GM18520 (cell line): ENCODE results near the gene TMC5.

Experiments
- ATAC-seq: cut with Tn5 transposase; IDR thresholded peaks from one replicate; pipeline ENCODE4 v1.9.1; 2021; ENCODE audit not compliant: unreplicated experiment

Gene TMC5

GRCh38 chr16:19505600-19506303 lies 88.1 kb downstream of the TMC5 start:
- no peak for ATAC-seq

DNA sequence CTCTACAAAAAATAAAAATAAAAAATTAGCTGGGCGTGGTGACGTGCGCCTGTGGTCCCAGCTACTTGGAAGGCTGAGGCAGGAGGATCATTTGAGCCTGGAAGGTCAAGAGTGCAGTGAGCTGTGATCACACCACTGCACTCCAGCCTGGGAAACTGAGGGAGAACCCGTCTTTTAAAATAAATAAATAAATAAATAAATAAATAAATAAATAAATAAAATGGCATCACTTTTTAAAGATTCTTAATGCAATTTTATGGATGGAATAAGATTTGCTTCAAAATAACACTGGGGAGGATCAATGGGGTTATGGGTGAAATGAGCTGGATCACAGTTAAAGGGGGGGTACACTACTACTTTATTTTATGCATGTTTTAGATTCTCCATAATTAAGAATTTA lies 89.3 kb downstream of the TMC5 start:
- no peak for ATAC-seq

DNA sequence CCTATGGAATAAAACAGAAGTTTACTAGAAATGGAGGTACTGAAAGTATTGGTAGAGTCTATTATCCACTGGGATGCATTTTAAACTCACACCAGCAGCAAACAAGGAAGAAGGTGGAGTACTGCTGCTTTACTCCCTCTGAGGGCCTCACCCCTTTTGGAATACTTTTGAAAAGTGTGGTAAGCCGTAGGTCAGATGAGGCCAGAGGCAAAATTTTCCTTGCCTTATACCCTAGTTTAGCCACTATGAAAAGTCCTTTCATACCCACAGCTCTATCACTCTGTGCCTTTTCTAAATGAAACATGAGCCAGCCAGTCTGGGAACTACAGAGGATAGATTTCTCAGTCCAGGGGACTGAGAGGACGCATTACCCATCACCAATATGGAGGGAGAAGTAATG lies 90.2 kb downstream of the TMC5 start:
- ATAC-seq: no peak

- no peak for ATAC-seq
These were observed 94.6 kb downstream of the TMC5 start for GRCh38 chr16:19512297-19512696.

GRCh38 chr16:19513377-19514053 lies 95.8 kb downstream of the TMC5 start:
- no peak for ATAC-seq

GRCh38 chr16:19515757-19516156 lies 98.1 kb downstream of the TMC5 start:
- ATAC-seq: no peak

DNA sequence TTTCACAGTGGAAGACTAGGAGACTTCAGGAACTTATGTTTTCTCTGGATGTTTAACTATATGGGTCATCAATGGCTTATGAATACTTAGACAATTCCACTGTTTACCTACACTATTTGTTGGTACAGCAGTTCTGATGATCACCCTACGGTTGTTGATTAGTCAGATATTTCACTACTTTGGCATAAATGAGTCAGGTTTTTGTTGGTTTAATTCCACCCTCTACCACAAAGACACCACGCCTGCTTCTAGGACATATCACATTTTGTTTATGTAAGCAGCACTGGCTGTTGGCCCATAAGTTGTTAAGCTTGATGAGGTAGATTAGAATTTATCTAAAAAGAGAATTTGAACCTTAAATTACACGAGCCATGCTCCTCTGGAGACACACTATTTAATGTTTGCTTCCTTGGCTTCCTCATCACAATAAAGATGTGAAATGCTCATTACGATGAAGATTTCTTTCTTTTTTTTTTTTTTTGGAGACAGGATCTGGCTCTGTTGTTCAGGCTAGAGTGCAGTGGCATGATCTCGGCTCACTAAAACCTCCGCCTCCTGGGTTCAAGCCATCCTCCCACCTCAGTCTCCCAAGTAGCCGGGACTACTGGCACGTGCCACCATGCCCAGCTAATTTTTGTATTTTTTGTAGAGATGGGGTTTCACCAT lies 99.9 kb downstream of the TMC5 start:
- no peak for ATAC-seq

DNA sequence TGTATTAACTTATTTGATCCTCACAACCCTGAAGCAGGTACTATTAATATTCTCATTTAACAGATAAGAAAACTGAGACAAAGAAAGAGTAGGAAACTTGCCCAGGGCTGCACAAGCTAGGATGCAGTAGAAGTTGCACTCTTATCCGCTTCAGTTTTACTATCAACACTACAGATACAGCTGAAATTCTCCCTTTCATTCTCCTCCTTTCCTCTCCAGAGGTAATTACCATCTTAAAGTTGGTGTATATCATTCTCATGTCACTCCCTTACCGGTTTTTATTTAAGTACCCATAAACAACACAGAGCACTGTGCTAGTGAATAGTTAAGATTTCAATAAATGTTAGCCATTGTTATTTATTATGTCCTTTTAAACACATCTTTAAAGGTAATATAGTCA lies 100.7 kb downstream of the TMC5 start:
- no peak for ATAC-seq

DNA sequence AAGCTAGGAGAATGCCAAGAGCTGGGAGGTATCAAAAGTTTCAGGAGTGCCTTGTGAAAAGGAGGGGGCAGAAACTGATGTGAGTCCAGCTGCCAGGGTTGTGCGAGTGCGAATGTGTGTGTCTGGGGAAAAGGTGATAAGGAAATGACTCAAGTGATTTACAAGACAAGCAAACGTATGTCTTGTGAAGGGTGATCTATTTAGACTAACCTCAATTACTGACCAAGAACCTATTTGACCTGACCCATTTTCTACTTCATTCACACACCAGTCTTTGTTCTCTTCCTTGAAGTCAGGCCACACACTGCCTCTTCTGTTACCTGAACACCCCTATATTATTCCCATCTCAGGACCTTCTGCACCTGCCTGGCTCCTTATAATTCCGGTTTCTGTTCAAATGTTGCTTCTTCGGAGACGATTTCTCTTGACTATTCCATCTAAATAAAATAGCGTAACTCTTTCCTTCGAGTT lies 103.2 kb downstream of the TMC5 start:
- ATAC-seq: no peak

DNA sequence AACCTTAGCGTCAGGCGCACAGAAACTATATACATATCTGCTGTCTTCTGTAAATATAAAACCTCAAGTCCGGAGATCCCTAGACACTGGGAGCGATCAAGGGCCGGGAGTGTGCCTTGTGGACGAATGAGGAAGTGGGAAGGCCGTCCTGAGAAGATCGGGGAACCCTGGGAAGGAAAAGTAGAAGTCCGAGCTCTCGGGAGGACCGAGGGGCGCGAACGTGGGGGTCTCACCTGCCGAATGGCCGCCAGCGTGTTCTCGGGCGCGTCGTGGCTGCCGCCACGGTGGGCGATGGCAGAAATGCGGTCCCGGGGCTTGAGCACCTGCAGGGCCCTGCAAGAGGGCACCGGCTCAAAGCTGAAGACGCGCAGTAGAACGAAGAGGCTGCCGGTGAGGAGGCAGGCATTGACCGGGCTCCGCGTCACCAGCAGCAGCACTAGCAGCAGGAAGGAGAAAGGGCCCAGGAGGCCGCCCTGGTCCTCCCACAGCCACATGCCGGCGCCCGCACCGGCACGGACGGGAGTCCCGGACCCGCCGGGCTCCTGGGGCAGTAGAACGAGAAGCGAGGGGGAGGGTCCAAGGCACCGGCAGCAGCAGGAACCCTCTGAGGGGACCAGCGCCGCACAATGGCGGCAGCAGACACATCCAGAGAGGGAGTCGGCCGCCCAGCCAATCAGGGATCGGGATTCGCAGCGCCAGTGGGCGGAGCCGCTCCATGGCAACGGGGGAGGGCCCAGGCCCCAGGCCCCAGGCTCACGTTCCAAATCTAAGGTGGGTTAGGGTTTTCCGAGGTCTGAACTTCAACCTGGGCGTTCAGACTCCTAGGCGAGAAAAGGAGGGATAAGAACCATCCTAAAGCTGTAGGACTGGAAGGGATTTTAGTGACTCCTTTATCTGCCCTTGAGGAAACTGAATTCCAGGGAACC lies 104.1 kb downstream of the TMC5 start, which contains the start of gene GDE1:
Gene GDE1 (minus strand): TSS at position 628 of the 926 bp plus-strand sequence. CDS start 134 bp downstream, at position 494.
- ATAC-seq: peak; percentile 73

GRCh38 chr16:19522397-19522732 lies 104.7 kb downstream of the TMC5 start:
- ATAC-seq: no peak

DNA sequence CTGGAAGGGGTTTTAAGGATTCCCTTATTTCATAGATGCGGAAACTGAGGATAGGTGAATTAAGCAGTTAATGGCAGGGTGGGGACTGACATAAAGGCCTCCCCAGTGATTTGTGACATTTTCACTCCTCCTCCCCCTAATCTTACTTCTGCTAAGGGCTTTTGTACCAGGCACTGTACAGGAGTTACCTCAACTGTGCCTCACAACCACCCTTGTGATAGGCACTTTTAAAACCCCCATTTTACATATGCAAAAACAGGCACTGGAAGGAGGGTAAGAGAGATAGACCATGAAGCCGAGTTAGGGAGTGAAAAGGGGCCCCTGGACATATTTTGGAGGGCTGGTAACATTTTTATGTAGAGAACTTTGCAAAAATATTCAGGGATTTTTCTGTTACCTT lies 105.1 kb downstream of the TMC5 start:
- ATAC-seq: no peak

DNA sequence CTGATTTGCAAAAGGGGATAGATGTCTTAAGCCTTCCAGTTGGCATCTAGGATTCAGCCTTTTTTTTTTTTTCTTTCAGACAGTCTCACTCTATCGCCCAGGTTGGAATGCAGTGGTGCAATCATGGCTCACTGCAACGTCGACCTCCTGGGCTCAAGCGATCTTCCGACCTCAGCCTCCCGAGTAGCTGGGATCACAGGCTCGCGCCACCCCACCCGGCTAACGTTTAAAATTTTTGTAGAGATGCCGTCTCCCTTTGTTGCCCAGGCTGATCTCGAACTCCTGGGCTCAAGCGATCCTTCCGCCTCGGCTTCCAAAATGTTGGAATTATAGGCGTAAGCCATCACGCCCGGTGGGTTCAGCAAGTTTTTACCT lies 105.5 kb downstream of the TMC5 start:
- no peak for ATAC-seq

DNA sequence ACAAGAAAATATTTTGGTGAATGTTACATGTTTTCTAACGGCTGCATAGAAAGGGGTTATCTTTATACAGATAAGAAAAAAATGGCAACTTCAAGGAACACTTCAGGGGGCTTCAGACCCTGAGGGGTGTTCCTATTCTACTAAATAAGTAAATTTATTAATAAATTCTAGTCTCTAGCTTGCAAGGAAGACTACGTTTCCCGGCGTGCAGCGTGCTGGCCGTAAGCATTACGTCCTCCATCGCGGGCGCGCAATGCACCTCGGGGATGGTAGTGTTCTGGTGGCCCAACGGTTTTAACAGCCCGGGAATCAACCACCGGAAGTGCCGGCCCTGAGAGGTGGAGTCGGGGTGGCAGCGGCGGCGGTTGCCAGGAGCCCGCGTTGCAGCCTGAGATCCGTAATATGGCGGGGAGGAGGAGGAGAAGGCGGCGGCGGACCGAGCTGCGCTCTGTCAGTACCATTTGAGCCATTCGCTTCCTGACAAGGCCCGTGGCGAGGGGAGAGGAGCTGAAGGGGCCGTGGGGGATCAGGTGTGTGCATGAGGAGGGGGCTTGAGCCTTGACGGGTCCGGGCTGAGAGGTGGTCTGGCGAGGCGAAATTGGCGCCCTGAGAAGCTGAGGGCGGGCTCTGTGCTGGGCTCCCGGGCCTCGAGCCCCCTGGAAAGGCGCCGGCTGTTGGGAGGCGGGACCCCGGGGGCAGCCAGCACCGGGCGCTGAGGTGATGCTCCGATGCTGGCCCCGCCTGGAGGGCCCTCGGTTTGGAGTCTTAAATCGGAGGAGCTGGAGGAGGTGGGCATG lies 106.1 kb downstream of the TMC5 start, which contains the start of gene CCP110:
Gene CCP110 (plus strand): TSS at position 384 of the 797 bp plus-strand sequence. CDS start 3,940 bp downstream, outside the sequence.
- peak; percentile 58 for ATAC-seq

DNA sequence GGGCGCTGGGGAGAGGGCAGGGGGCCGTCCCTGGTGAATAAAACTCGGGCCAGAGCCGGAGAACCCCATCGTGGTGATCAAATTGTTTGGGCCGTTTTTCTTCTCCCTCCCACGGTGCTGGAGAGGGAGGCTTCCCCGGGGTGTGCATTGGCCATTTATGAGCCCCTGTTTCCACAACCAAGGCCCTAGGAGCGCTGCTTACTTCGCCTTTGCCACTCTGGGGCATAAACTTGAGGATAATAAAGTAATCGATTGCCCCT lies 106.6 kb downstream of the TMC5 start:
- ATAC-seq: no peak

- no peak for ATAC-seq
These were observed 107.1 kb downstream of the TMC5 start for GRCh38 chr16:19524616-19525384.

GRCh38 chr16:19525385-19525723 lies 107.7 kb downstream of the TMC5 start:
- no peak for ATAC-seq

DNA sequence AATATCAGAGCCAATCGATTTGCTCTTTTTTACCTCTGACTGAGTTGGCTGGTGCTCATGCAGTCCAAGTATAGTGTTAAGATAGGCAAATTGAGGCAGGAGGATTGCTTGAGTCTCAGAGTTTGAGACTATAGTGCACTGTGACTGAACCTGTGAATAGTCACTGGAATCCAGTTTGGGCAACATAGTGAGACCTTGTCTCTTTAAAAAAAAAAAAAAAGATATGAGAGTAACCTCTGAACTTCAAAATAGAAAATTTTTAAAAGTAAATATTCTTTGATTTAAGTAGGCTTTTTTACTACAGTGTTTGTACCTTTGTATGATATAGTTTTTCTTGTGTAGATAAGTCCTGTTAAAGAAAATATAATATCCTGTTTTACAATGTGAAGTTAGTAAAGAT lies 109.5 kb downstream of the TMC5 start:
- ATAC-seq: no peak

GRCh38 chr16:19528666-19529065 lies 111.0 kb downstream of the TMC5 start:
- no peak for ATAC-seq

DNA sequence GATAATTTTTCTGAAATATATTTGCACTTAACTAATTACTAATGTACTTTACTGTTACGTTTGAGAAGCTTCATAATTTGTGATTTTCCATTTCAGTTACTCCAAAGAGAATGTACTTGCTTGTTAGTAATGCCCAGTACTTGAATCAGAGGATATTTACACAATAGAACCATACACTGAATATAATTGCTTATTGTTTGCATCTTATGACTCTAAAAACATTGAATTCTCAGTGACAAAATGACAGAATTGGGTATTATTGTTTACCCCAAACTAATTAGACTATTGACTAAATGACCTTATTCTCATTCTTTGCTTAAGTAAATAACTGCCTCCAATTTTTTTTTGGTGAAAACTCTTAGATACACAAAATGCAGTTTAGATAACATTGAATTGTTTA lies 114.9 kb downstream of the TMC5 start:
- ATAC-seq: no peak
